Prostate gland (tissue), 2 donors: ENCODE measurements around the gene SEMG2. TPM values are rescaled to one million over a fixed set of nuclear protein-coding genes. Genes with fewer than 3 reads are reported as not detected.

Experiments
- DNase-seq: peaks from one replicate; pipeline ENCODE4 v3.0.0-alpha.2; 2019; ENCODE audit warnings: low spot score
- H3K27ac ChIP-seq, 2 donors: fragments of 200-600 bp; sonication (generic); 2 replicates each; pipeline ENCODE4 v1.5.1; 2017 to 2019
- H3K27me3 ChIP-seq: fragments of 200-600 bp; sonication (generic); replicated peaks from 2 replicates; pipeline ENCODE4 v1.5.1; 2019; ENCODE audit not compliant: insufficient read depth
- H3K36me3 ChIP-seq, 2 donors: fragments of 200-600 bp; sonication (generic); 1 replicate in 1 of 2; 2 replicates in 1 of 2; pipeline versions ENCODE4 v1.5.1 to v1.8.1; 2017 to 2019
- H3K4me1 ChIP-seq: fragments of 200-600 bp; sonication (generic); replicated peaks from 2 replicates; pipeline ENCODE4 v1.5.1; 2019
- H3K4me3 ChIP-seq, 2 donors: fragments of 200-600 bp; sonication (generic); 2 replicates each; pipeline ENCODE4 v1.5.1; 2017 to 2019
- H3K9me3 ChIP-seq: fragments of 200-600 bp; sonication (generic); 2 replicates; pipeline ENCODE4 v1.5.1; 2017
- POLR2A ChIP-seq: fragments of 450-650 bp; IDR thresholded peaks from one replicate; pipeline ENCODE4 v1.6.1; 2016; ENCODE audit warnings: antibody characterized with exemption, mild to moderate bottlenecking
- POLR2AphosphoS5 ChIP-seq: sonication (generic); formaldehyde crosslinking; IDR thresholded peaks from one replicate; pipeline ENCODE4 v1.6.1; 2017; ENCODE audit warnings: antibody characterized with exemption
- WGBS: methylation state at CpG from one replicate; pipeline ENCODE4 v1.1.5; 2018; 5-methylcytosine and 5-hydroxymethylcytosine counted together
- intact Hi-C: fragments of 100-400 bp; cut with DNase I; formaldehyde crosslinking; loops from one replicate; pipeline ENCODE4 v1.14.2; 2022
- total RNA-seq, 2 donors: library from RNA; depleted of rRNA; stranded (reverse); fragments of >200 nt; gene quantifications; one replicate each; pipeline ENCODE4 v1.1.0, GENCODE V29; 2016
- TF ChIP-seq, protein P1 (sequence below), 4 experiments: fragments of 200-600 bp in 2 of 4; fragments of 450-650 bp in 2 of 4; sonication (generic) in 2 of 4; IDR thresholded peaks; 1 replicate in 3 of 4; 2 replicates in 1 of 4; pipeline ENCODE4 v1.5.1; 2016 to 2019; ENCODE audit warnings: antibody characterized with exemption in 4 of 4, mild to moderate bottlenecking in 2 of 4, moderate library complexity in 2 of 4

The SEMG2 gene
- total RNA-seq, 2 donors from 2014 or later = 0.18 to 70.5 TPM

DNA sequence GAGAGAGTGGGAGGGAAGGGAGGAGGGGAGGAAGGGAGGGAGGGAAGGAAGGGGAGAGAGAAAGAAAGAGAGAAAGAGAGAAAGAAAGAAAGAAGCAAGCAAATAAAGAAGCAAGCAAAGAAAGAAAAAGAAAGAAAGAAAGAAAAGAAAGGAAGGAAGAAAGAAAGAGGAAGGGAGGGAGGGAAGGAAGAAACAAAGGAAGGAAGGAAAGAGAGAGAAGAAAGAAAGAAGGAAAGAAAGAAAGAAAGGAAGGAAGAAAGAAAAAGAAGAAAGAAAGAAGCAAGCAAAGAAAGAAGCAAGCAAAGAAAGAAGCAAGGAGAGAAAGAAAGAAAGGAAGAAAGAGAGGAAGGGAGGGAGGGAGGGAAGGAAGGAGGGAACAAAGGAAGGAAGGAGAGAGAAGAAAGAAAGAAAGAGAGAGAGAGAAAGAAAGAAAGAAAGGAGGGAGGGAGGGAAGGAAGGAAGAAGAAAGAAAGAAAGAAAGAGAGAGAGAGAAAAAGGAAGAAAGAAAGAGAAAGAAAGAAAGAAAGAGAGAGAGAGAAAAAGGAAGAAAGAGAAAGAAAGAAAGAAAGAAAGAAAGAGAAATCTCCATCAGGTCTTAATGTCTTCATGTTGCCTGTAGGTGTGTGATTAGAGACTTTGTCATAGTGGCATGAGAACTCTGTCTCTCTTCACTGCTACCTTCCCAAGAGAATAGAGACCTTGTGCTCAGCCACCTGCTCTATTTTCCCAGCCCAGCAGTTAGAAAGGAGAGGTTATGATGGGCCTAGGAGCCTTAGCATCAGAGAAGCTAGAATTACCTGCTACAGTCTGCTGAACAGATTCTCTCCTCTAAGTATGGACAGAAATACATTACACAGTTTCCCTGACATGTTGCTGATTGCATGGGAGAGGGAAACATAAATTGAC lies 9.4 kb upstream of the SEMG2 start:
- Histone ChIP-seq H3K27ac (no peak overlapping the region), H3K27me3 (no peaks in the 10 kb centered on the region), H3K4me1 (no peaks in the 10 kb centered on the region), H3K36me3 (no peaks in the 10 kb centered on the region), H3K4me3 (no peak overlapping the region), H3K9me3 (no peaks in the 10 kb centered on the region)
- DNase-seq = no peak
- intact Hi-C loops = no loop called here
- TF ChIP-seq, protein P1, sequence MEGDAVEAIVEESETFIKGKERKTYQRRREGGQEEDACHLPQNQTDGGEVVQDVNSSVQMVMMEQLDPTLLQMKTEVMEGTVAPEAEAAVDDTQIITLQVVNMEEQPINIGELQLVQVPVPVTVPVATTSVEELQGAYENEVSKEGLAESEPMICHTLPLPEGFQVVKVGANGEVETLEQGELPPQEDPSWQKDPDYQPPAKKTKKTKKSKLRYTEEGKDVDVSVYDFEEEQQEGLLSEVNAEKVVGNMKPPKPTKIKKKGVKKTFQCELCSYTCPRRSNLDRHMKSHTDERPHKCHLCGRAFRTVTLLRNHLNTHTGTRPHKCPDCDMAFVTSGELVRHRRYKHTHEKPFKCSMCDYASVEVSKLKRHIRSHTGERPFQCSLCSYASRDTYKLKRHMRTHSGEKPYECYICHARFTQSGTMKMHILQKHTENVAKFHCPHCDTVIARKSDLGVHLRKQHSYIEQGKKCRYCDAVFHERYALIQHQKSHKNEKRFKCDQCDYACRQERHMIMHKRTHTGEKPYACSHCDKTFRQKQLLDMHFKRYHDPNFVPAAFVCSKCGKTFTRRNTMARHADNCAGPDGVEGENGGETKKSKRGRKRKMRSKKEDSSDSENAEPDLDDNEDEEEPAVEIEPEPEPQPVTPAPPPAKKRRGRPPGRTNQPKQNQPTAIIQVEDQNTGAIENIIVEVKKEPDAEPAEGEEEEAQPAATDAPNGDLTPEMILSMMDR (IDR thresholded peaks at IDR 0.05) = no peak
- TF ChIP-seq POLR2AphosphoS5 (no peak), POLR2A (no peak)

DNA sequence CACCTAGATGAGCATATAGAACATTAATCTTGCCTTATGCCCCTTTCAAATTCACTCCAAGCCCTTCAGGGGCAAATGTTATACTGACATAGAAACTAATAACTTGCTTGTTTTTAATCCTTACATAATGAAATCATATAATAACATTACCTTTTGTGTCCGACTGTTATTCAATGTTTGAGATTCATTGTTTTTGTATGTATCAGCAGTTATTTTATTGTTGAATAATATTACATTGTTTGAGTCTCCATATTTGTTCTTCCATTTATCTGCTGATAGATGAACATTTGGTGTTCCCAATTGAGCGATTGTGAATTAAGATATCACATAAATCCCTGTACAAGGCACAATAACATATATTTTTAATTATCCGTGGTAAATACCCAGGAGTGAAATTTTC lies 8.3 kb upstream of the SEMG2 start:
- Histone ChIP-seq H3K4me1 (no peaks in the 10 kb centered on the region), H3K4me3 (no peak overlapping the region), H3K36me3 (no peaks in the 10 kb centered on the region), H3K27me3 (no peaks in the 10 kb centered on the region), H3K27ac (no peak overlapping the region), H3K9me3 (no peaks in the 10 kb centered on the region)
- TF ChIP-seq, protein P1 (IDR thresholded peaks at IDR 0.05) = no peak
- TF ChIP-seq POLR2A (no peak), POLR2AphosphoS5 (no peak)
- no peak for DNase-seq
- intact Hi-C loops = no loop called here
- 84% methylated on average over 3 of the region's 3 CpGs for WGBS

DNA sequence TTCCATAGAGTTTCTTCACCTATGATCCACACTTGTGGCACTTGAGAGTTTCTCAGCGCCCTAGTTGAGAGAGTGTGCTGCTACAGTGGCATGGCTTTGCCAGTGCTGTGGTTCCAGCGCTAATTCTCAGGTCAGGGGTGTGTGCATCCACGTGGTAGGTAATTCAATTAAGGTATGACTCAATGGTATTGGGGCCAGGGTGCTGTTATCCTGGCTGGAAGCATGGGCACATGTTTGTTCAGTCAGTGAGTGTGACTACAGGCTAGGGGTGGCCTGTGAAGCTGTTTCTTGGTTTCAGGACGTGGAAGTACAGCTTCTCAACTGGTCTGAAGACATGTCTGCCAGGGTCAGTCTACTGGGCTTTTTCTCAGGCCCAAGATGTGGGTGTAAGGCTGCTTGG lies 3.0 kb upstream of the SEMG2 start:
- 90% methylated on average over 4 of the region's 4 CpGs for WGBS
- no peaks in the 10 kb centered on the region for H3K4me1 ChIP-seq
- no peak for DNase-seq
- no peak overlapping the region for H3K4me3 ChIP-seq
- no peak overlapping the region for H3K27ac ChIP-seq
- H3K36me3 ChIP-seq = no peaks in the 10 kb centered on the region
- intact Hi-C loops = no loop called here
- no peaks in the 10 kb centered on the region for H3K27me3 ChIP-seq
- no peaks in the 10 kb centered on the region for H3K9me3 ChIP-seq
- TF ChIP-seq POLR2AphosphoS5 (no peak), POLR2A (no peak)
- TF ChIP-seq, protein P1 (IDR thresholded peaks at IDR 0.05) = no peak

DNA sequence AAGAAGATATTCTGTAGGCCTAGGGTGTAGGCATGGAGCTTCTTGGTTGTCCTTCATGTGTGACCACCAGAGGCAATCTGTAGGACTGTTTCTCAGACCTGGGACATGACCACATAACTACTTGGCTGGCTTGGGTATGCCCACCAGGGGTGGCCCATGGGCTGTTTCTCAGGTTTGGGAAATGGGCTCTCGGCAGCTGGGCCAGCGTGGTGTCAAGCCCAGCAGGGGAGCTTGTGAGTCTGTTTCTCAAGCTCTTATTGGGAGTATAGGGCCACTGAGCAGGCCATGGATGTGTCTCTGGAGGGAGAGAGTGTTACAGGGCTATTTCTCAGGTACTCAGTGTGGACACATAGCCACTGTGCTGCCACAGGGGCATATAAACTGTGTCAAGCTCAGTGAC lies 2.5 kb upstream of the SEMG2 start:
- H3K4me1 ChIP-seq = no peaks in the 10 kb centered on the region
- H3K9me3 ChIP-seq = no peaks in the 10 kb centered on the region
- no peaks in the 10 kb centered on the region for H3K27me3 ChIP-seq
- intact Hi-C loops = no loop called here
- no peak overlapping the region for H3K4me3 ChIP-seq
- no peaks in the 10 kb centered on the region for H3K36me3 ChIP-seq
- H3K27ac ChIP-seq = no peak overlapping the region
- DNase-seq = no peak
- TF ChIP-seq POLR2A (no peak), POLR2AphosphoS5 (no peak)
- TF ChIP-seq, protein P1 (IDR thresholded peaks at IDR 0.05) = no peak
- WGBS = no CpG with 5 or more reads among the region's 2 CpGs

DNA sequence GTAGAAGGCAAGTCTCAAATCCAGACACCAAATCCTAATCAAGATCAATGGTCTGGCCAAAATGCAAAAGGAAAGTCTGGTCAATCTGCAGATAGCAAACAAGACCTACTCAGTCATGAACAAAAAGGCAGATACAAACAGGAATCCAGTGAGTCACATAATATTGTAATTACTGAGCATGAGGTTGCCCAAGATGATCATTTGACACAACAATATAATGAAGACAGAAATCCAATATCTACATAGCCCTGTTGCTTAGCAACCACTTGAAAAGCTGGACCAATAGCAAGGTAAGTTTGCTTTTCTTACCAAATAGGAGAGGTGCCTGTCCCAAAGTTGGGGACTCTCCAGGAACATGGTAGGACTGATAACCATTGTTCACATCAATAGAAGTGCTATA lies 2.0 kb downstream of the SEMG2 start:
- no peaks in the 10 kb centered on the region for H3K4me1 ChIP-seq
- no peaks in the 10 kb centered on the region for H3K9me3 ChIP-seq
- intact Hi-C loops = no loop called here
- TF ChIP-seq, protein P1 (IDR thresholded peaks at IDR 0.05) = no peak
- no peak for TF ChIP-seq POLR2A
- no peak for TF ChIP-seq POLR2AphosphoS5
- H3K27me3 ChIP-seq = no peaks in the 10 kb centered on the region
- no peaks in the 10 kb centered on the region for H3K36me3 ChIP-seq
- DNase-seq = no peak
- no peak overlapping the region for H3K27ac ChIP-seq
- H3K4me3 ChIP-seq = no peak overlapping the region
